K562 (cell line): ENCODE results near the gene CNOT4. TPM values are rescaled to one million over a fixed set of nuclear protein-coding genes. Genes with fewer than 3 reads are reported as not detected.

ENCODE experiments used
- ATAC-seq: fragments of 200-7000 bp; cut with Tn5 transposase; 3 replicates; pipeline ENCODE4 v1.9.1; 2020; ENCODE audit warnings: moderate library complexity
- BruUV-seq: library from RNA; stranded (reverse); fragments of 400-500 nt; replicated peaks from 2 replicates; lab custom pipeline; 2021; lab: Mats Ljungman, UMichigan
- CTCF ChIA-PET: fragments of 300-600 bp; formaldehyde crosslinking; extraction: SDS; loops from one replicate; lab custom pipeline; 2021; ENCODE audit warnings: low intra/inter-chr PET ratio; lab: Yijun Ruan, JAX
- POLR2A ChIA-PET: fragments of 300-600, 350-650 bp; sonication (Branson Sonifier 250); formaldehyde crosslinking; extraction: SDS; loops from one replicate; lab custom pipeline; 2021; ENCODE audit warnings: antibody characterized with exemption, inconsistent platforms; lab: Yijun Ruan, JAX
- DNase-seq, 4 experiments: peaks; one replicate each; pipeline versions ENCODE4 v3.0.0 to v3.0.0-alpha.2; 2011 to 2018; ENCODE audit warnings: low spot score in 3 of 4, mixed read lengths in 3 of 4; ENCODE audit errors: extremely low read depth in 1 of 4
- FAIRE-seq: peaks from 2 replicates; lab custom pipeline; 2011; peaks lifted over from hg19 to GRCh38; lab: Jason Lieb, UNC
- H2AFZ ChIP-seq: 2 replicates; pipeline ENCODE4 v1.6.0; 2011; ENCODE audit warnings: low read depth, low read length, control low read depth, inconsistent platforms
- H3K27ac ChIP-seq: fragments of 200-600 bp; 3 replicates; pipeline ENCODE4 v1.8.0; 2011; ENCODE audit warnings: low read depth, mild to moderate bottlenecking, control low read depth, inconsistent platforms, low read length, moderate library complexity, mixed read lengths; ENCODE audit errors: extremely low read depth
- H3K27me3 ChIP-seq, 2 experiments: fragments of 300-600 bp in 1 of 2; 2 replicates in 1 of 2; 3 replicates in 1 of 2; pipeline versions ENCODE4 v1.6.0 to v1.8.0; 2011; ENCODE audit warnings: inconsistent platforms in 2 of 2, low read length in 2 of 2, mild to moderate bottlenecking in 1 of 2, mixed read lengths in 1 of 2, moderate library complexity in 1 of 2; ENCODE audit not compliant: control insufficient read depth in 2 of 2, insufficient read depth in 2 of 2
- H3K36me3 ChIP-seq: fragments of 300-600 bp; 3 replicates; pipeline ENCODE4 v1.8.0; 2011; ENCODE audit warnings: mild to moderate bottlenecking, low read length, inconsistent platforms; ENCODE audit not compliant: control insufficient read depth, insufficient read depth
- H3K4me1 ChIP-seq, 2 experiments: fragments of 200-600 bp in 1 of 2; replicated peaks in 1 of 2; 2 replicates in 1 of 2; 3 replicates in 1 of 2; pipeline versions ENCODE4 v1.5.1 to v1.8.0; 2011; ENCODE audit warnings: inconsistent platforms in 2 of 2, low read length in 2 of 2, mild to moderate bottlenecking in 1 of 2, mixed read lengths in 1 of 2, moderate library complexity in 1 of 2; ENCODE audit not compliant: control insufficient read depth in 2 of 2, insufficient read depth in 2 of 2
- H3K4me2 ChIP-seq: 2 replicates; pipeline ENCODE4 v1.6.1; 2011; ENCODE audit warnings: low read length, control low read depth, inconsistent platforms, mixed read lengths; ENCODE audit not compliant: insufficient read depth
- H3K4me3 ChIP-seq: fragments of 200-600 bp; sonication (generic), shearing (Covaris generic); 2 replicates; pipeline ENCODE4 v1.5.1; 2016; ENCODE audit warnings: control low read depth, inconsistent platforms
- H3K79me2 ChIP-seq: fragments of 200-600 bp; 3 replicates; pipeline ENCODE4 v1.8.0; 2011; ENCODE audit warnings: low read length, inconsistent platforms; ENCODE audit not compliant: control insufficient read depth, insufficient read depth
- H3K9ac ChIP-seq, 2 experiments: 2 replicates each; pipeline versions ENCODE4 v1.6.0 to v1.6.1; 2011; ENCODE audit warnings: low read depth in 2 of 2, low read length in 2 of 2, control low read depth in 1 of 2, inconsistent platforms in 1 of 2, mild to moderate bottlenecking in 1 of 2, mixed read lengths in 1 of 2; ENCODE audit not compliant: insufficient read depth in 1 of 2
- H3K9me1 ChIP-seq: one replicate; pipeline ENCODE4 v1.6.0; 2011; ENCODE audit warnings: inconsistent platforms, mild to moderate bottlenecking, low read length, moderate library complexity; ENCODE audit not compliant: control insufficient read depth, insufficient read depth
- H3K9me3 ChIP-seq: replicated peaks from 2 replicates; pipeline ENCODE4 v1.5.1; 2011; ENCODE audit warnings: low read depth, low read length, inconsistent platforms; ENCODE audit not compliant: control insufficient read depth, insufficient read depth
- H4K20me1 ChIP-seq: replicated peaks from 2 replicates; pipeline ENCODE4 v1.6.1; 2011; ENCODE audit warnings: low read length, inconsistent platforms, mixed read lengths; ENCODE audit not compliant: control insufficient read depth, insufficient read depth
- CHD2 ChIP-seq: IDR thresholded peaks from 2 replicates; pipeline ENCODE4 v1.6.1; 2011; ENCODE audit warnings: low read depth, low read length
- CTCF ChIP-seq, 3 experiments: IDR thresholded peaks in 2 of 3; conservative IDR thresholded peaks in 1 of 3; 2 replicates each; pipeline ENCODE4 v1.5.1; 2011 to 2012; ENCODE audit warnings: low read length in 3 of 3, mild to moderate bottlenecking in 3 of 3, control low read depth in 2 of 3, improper control_type of control experiment in 1 of 3, inconsistent platforms in 1 of 3, low read depth in 1 of 3, mixed read lengths in 1 of 3, moderate library complexity in 1 of 3; ENCODE audit not compliant: insufficient read depth in 2 of 3
- FOXK1 ChIP-seq: sonication (generic); formaldehyde crosslinking; IDR thresholded peaks from 2 replicates; pipeline ENCODE4 v1.8.0; 2022; ENCODE audit warnings: missing genetic modification reagents, mild to moderate bottlenecking, borderline replicate concordance
- PHF20 ChIP-seq: fragments of 450-650 bp; IDR thresholded peaks from 2 replicates; pipeline ENCODE4 v1.6.1; 2018; ENCODE audit not compliant: partially characterized antibody
- SRSF1 ChIP-seq: fragments of 200-400 bp; formaldehyde crosslinking; IDR thresholded peaks from 2 replicates; pipeline ENCODE4 v1.6.1; 2017; ENCODE audit warnings: mild to moderate bottlenecking, low read depth, low read length, moderate library complexity
- ZEB2 ChIP-seq: fragments of 450-650 bp; IDR thresholded peaks from 2 replicates; pipeline ENCODE4 v1.6.1; 2016
- ZNF134 ChIP-seq: fragments of 250-450 bp; sonication (Bioruptor Pico); conservative IDR thresholded peaks from 2 replicates; pipeline ENCODE4 v1.4.0; 2020
- ZNF518B ChIP-seq: fragments of 250-450 bp; sonication (Bioruptor Pico); IDR thresholded peaks from 2 replicates; pipeline ENCODE4 v1.5.0; 2021; ENCODE audit warnings: mild to moderate bottlenecking, moderate library complexity
- WGBS: fragments of 100-300 bp; shearing (Covaris generic); methylation state at CpG from one replicate; pipeline ENCODE4 v1.1.6; 2016; ENCODE audit warnings: low coverage, mixed read lengths; ENCODE audit not compliant: insufficient coverage; ENCODE audit errors: missing lambda C conversion rate; 5-methylcytosine and 5-hydroxymethylcytosine counted together
- in situ Hi-C: fragments of 300-500 bp; cut with MboI; formaldehyde crosslinking; loops from 4 replicates; pipeline ENCODE4 v1.15.0; 2018; ENCODE audit warnings: inconsistent platforms, mixed read lengths
- intact Hi-C: fragments of 100-400 bp; cut with micrococcal nuclease; formaldehyde crosslinking; loops from 2 replicates; pipeline ENCODE4 v1.14.2; 2022
- polyA plus RNA-seq, 8 experiments: library from polyadenylated mRNA; depleted of rRNA in 4 of 8; stranded (reverse) in 5 of 8; unstranded in 3 of 8; fragments of >200 nt; fragmentation: Nextera tagmentation in 2 of 8; fragmentation: Illumina TruSeq in 1 of 8; extraction: Ambion mirVana in 2 of 8; extraction: Trizol in 1 of 8; gene quantifications; 2 replicates each; pipeline versions ENCODE4 v1.2.1 to v1.2.3, GENCODE V29; 2011 to 2014; ENCODE audit warnings: inconsistent platforms in 1 of 8, missing spikeins in 1 of 8
- total RNA-seq, 7 experiments: library from RNA; depleted of rRNA in 6 of 7; stranded (reverse); fragments of >200 nt in 6 of 7; fragmentation: Illumina TruSeq in 2 of 7; extraction: Trizol in 2 of 7; gene quantifications; 2 replicates each; pipeline versions ENCODE4 v1.2.1 to v1.2.3, GENCODE V29; 2011 to 2021; ENCODE audit warnings: low replicate concordance in 1 of 7

CNOT4 gene
- total and polyA plus RNA-seq, 9 of the 15 experiments (the other 6 are each of a cell fraction or from before 2014, with no cell fraction given), result 8.6 to 24.1 (median 15.4) TPM

GRCh38 chr7:135539629-135540028 lies 29.7 kb upstream of the CNOT4 start:
- Histone ChIP-seq H3K4me2 (no peak overlapping the region), H3K9me1 (no peaks in the 10 kb centered on the region), H2AFZ (no peak overlapping the region; the same call in 1 of the 2 replicates), H3K4me1 (no peaks in the 10 kb centered on the region; a peak in 2 of 5 replicates), H3K27ac (no peak overlapping the region), H3K79me2 (no peaks in the 10 kb centered on the region), H3K4me3 (no peak overlapping the region), H3K9me3 (0 out of 2 replicates have a peak, but pooled peaks cover 2% of the 10 kb centered on the region), H3K36me3 (no peaks in the 10 kb centered on the region), H4K20me1 (no peaks in the 10 kb centered on the region; the same call in 1 of the 2 replicates), H3K9ac (no peak overlapping the region), H3K27me3 (no peaks in the 10 kb centered on the region; a peak in 1 of 5 replicates)
- no peak for TF ChIP-seq CHD2
- no peak for TF ChIP-seq SRSF1
- no peak for TF ChIP-seq ZEB2
- TF ChIP-seq FOXK1 (CRISPR knock-in tag), result 0 out of 2 replicates have a peak, but pooled peaks have one; percentile 16
- no peak for TF ChIP-seq ZNF134 (CRISPR knock-in tag)
- no peak for TF ChIP-seq ZNF518B (CRISPR knock-in tag)
- no peak for TF ChIP-seq PHF20
- TF ChIP-seq CTCF (IDR thresholded peaks at IDR 0.05 in 2 of 3, conservative IDR thresholded peaks at IDR 0.05 in 1 of 3; ENCODE audit: insufficient read depth in 2 of 3, low read depth in 1 of 3, low read length in 3 of 3), result no peak
- in situ Hi-C loops (no loop called here), intact Hi-C loops (no loop called here)
- WGBS, result 7% methylated on average over 2 of the region's 2 CpGs
- DNase-seq, result no peak
- ATAC-seq, result no peak
- ChIA-PET POLR2A (interaction anchor here (1.1 to 2.0 kb wide), 3 partner anchors 9 to 19 kb away, joined by 3 to 6 read pairs (median 6); no protein-coding TSS in a partner anchor), CTCF (no interaction called here)
- BruUV-seq, result no TSS peak
- no peak for FAIRE-seq
